Endothelial cell of hepatic sinusoid (primary cell): ENCODE results near the gene MAGI3.

Experiments
- in situ Hi-C: cut with HindIII; loops from 2 replicates; pipeline ENCODE4 v1.10.0; 2017; ENCODE audit warnings: low sequenced_read_pairs

Gene MAGI3

GRCh38 chr1:113389953-113390834 lies at the start of gene MAGI3:
MAGI3 (plus strand) TSS chr1:113390515; CDS start chr1:113391034, 519 bp downstream.
- in situ Hi-C loops = no loop called here

GRCh38 chr1:113353580-113353979 lies 36.7 kb upstream of the MAGI3 start:
- in situ Hi-C loops = no loop called here

- in situ Hi-C loops = no loop called here
These were observed 26.4 kb upstream of the MAGI3 start for GRCh38 chr1:113363935-113364334.

- in situ Hi-C loops = loop anchor here (5.0 kb wide), 1 partner anchor 62 kb away; no protein-coding TSS in a partner anchor
These were observed 21.3 kb upstream of the MAGI3 start for GRCh38 chr1:113369040-113369439.

GRCh38 chr1:113369699-113370098 lies 20.6 kb upstream of the MAGI3 start:
- in situ Hi-C loops = loop anchor here (5.0 kb wide), 1 partner anchor 62 kb away; no protein-coding TSS in a partner anchor

GRCh38 chr1:113370868-113371267 lies 19.4 kb upstream of the MAGI3 start:
- in situ Hi-C loops = no loop called here

- in situ Hi-C loops = no loop called here
These were observed 17.8 kb upstream of the MAGI3 start for GRCh38 chr1:113372546-113372945.

GRCh38 chr1:113373644-113374043 lies 16.7 kb upstream of the MAGI3 start:
- in situ Hi-C loops = no loop called here

GRCh38 chr1:113375878-113376277 lies 14.4 kb upstream of the MAGI3 start:
- in situ Hi-C loops = no loop called here

- in situ Hi-C loops = no loop called here
These were observed 10.2 kb upstream of the MAGI3 start for GRCh38 chr1:113380075-113380474.

GRCh38 chr1:113388017-113388620 lies 2.2 kb upstream of the MAGI3 start:
- in situ Hi-C loops = no loop called here

- in situ Hi-C loops = no loop called here
These were observed 1.5 kb upstream of the MAGI3 start for GRCh38 chr1:113388621-113389358.

- in situ Hi-C loops = no loop called here
These were observed 859 bp upstream of the MAGI3 start for GRCh38 chr1:113389359-113389952.

- in situ Hi-C loops = no loop called here
These were observed 745 bp downstream of the MAGI3 start for GRCh38 chr1:113390871-113391648.

GRCh38 chr1:113391649-113392271 lies 1.4 kb downstream of the MAGI3 start:
- in situ Hi-C loops = no loop called here

- in situ Hi-C loops = no loop called here
These were observed 2.3 kb downstream of the MAGI3 start for GRCh38 chr1:113392541-113393128.

- in situ Hi-C loops = no loop called here
These were observed 3.9 kb downstream of the MAGI3 start for GRCh38 chr1:113394043-113394862.

GRCh38 chr1:113394863-113395259 lies 4.5 kb downstream of the MAGI3 start:
- in situ Hi-C loops = no loop called here

- in situ Hi-C loops = no loop called here
These were observed 5.8 kb downstream of the MAGI3 start for GRCh38 chr1:113396102-113396501.
